AG10803 (cell line): Measurements from ENCODE around the gene MAPT.

Experiments used
- DNase-seq: peaks from one replicate; pipeline ENCODE4 v3.0.0; 2010; ENCODE audit warnings: low read depth
- H3K4me3 ChIP-seq: 2 replicates; pipeline ENCODE4 v1.5.1; 2011; ENCODE audit warnings: mild to moderate bottlenecking, low read length, control low read depth
- CTCF ChIP-seq: conservative IDR thresholded peaks from 2 replicates; pipeline ENCODE4 v1.5.1; 2011; ENCODE audit warnings: mild to moderate bottlenecking, low read length, control low read depth, inconsistent platforms

The MAPT gene

GRCh38 chr17:45958307-45958706 is 64.0 kb downstream of the MAPT start:
- no peak for TF ChIP-seq CTCF
- H3K4me3 ChIP-seq = no peak overlapping the region
- no peak for DNase-seq

GRCh38 chr17:45958994-45959665 is 64.8 kb downstream of the MAPT start:
- TF ChIP-seq CTCF = no peak

GRCh38 chr17:45960311-45960710 is 66.0 kb downstream of the MAPT start:
- no peak for DNase-seq
- no peak for TF ChIP-seq CTCF
- no peak overlapping the region for H3K4me3 ChIP-seq

More at GRCh38 chr17:45958994-45959665, 64.8 kb downstream of the MAPT start:
- H3K4me3 ChIP-seq = no peak overlapping the region
- DNase-seq = no peak

- H3K4me3 ChIP-seq = no peak overlapping the region
- DNase-seq = no peak
- TF ChIP-seq CTCF = no peak
Measured at GRCh38 chr17:45961206-45961605, 66.9 kb downstream of the MAPT start.

- DNase-seq = no peak
- no peak for TF ChIP-seq CTCF
- no peak overlapping the region for H3K4me3 ChIP-seq
Measured at GRCh38 chr17:45962221-45962972, 68.0 kb downstream of the MAPT start.

- TF ChIP-seq CTCF = no peak
- no peak for DNase-seq
- no peak overlapping the region for H3K4me3 ChIP-seq
Measured at GRCh38 chr17:45963283-45963682, 68.9 kb downstream of the MAPT start.

GRCh38 chr17:45963889-45964288 is 69.5 kb downstream of the MAPT start:
- DNase-seq = no peak
- no peak overlapping the region for H3K4me3 ChIP-seq
- no peak for TF ChIP-seq CTCF
